ENCODE results near the gene BMP2K.

BMP2K gene

DNA sequence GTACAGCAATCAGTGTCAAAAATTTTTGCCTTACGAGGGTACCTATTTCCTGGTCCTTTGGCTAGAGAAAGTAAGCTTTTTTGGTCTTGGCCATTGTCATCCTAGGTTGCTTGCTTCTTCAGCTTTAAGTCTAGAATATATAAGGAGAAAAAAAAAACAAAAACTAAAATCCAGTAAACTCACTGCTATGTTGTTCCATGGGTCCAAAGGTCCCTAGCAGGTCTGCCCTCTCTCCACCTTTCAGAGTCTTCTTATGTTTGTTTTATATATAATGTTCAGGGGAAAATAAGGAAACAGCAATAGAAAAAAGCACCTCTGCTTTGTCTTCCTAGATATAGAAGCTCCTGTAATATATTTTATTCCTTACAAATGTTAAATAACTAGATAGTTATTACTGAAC is 18.1 kb upstream of the BMP2K start:
- in situ Hi-C loops (cut with HindIII; ENCODE audit: low pct_ligation_motif_present, low sequenced_read_pairs), result no loop called here
- Histone ChIP-seq H3K27me3 (replicated peaks) (no peaks in the 10 kb centered on the region), H3K4me3 (ENCODE audit: low read depth, low read length) (no peak overlapping the region), H3K36me3 (replicated peaks) (no peaks in the 10 kb centered on the region), H3K27ac (no peak overlapping the region)
- TF ChIP-seq, protein P1, sequence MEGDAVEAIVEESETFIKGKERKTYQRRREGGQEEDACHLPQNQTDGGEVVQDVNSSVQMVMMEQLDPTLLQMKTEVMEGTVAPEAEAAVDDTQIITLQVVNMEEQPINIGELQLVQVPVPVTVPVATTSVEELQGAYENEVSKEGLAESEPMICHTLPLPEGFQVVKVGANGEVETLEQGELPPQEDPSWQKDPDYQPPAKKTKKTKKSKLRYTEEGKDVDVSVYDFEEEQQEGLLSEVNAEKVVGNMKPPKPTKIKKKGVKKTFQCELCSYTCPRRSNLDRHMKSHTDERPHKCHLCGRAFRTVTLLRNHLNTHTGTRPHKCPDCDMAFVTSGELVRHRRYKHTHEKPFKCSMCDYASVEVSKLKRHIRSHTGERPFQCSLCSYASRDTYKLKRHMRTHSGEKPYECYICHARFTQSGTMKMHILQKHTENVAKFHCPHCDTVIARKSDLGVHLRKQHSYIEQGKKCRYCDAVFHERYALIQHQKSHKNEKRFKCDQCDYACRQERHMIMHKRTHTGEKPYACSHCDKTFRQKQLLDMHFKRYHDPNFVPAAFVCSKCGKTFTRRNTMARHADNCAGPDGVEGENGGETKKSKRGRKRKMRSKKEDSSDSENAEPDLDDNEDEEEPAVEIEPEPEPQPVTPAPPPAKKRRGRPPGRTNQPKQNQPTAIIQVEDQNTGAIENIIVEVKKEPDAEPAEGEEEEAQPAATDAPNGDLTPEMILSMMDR (IDR thresholded peaks at IDR 0.05; ENCODE audit: low read depth, low read length, missing control alignments), result no peak
- no peak for DNase-seq

DNA sequence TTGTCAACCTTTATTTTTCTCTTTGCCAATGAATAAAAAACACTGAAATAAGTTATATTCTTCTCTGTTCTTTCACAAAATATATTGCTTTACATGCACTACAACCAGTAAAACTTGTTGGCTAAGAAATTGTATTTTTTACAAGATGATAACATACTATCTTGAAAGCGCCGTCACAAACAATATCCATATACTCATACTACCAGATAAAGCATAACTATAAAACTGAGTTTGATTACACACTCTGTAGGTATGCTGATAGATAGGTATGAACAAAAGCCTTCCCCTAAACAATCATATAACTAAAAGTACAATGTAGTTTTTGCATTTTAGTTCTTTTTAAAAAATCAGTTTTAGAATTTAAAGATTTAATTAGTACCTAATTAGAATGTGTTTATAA is 13.6 kb upstream of the BMP2K start:
- TF ChIP-seq, protein P1 (IDR thresholded peaks at IDR 0.05; ENCODE audit: low read depth, low read length, missing control alignments), result no peak
- Histone ChIP-seq H3K27me3 (replicated peaks) (no peaks in the 10 kb centered on the region), H3K36me3 (replicated peaks) (no peaks in the 10 kb centered on the region), H3K27ac (no peak overlapping the region), H3K4me3 (ENCODE audit: low read depth, low read length) (no peak overlapping the region)
- in situ Hi-C loops (cut with HindIII; ENCODE audit: low pct_ligation_motif_present, low sequenced_read_pairs), result no loop called here
- DNase-seq, result no peak

DNA sequence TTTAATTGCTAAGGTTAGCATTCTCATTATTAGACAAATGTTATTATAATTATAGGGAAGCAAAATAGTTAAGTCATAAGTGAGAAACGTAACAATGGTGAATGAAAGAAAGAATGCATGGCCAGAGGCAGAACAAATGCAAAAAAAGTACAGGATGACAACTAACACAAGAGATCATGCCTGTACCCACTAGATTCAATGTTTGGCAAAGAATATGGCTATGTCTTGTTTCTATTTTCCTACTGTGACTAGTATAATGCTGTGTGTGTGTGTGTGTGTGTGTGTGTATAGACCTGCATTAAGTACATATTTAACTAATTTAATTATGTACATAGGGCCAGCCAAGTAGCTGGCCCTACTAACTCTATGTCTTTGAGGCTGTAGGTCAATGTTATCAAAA is 12.9 kb upstream of the BMP2K start:
- Histone ChIP-seq H3K27me3 (replicated peaks) (no peaks in the 10 kb centered on the region), H3K4me3 (ENCODE audit: low read depth, low read length) (no peak overlapping the region), H3K36me3 (replicated peaks) (no peaks in the 10 kb centered on the region), H3K27ac (no peak overlapping the region)
- in situ Hi-C loops (cut with HindIII; ENCODE audit: low pct_ligation_motif_present, low sequenced_read_pairs), result no loop called here
- TF ChIP-seq, protein P1 (IDR thresholded peaks at IDR 0.05; ENCODE audit: low read depth, low read length, missing control alignments), result no peak
- DNase-seq, result no peak

DNA sequence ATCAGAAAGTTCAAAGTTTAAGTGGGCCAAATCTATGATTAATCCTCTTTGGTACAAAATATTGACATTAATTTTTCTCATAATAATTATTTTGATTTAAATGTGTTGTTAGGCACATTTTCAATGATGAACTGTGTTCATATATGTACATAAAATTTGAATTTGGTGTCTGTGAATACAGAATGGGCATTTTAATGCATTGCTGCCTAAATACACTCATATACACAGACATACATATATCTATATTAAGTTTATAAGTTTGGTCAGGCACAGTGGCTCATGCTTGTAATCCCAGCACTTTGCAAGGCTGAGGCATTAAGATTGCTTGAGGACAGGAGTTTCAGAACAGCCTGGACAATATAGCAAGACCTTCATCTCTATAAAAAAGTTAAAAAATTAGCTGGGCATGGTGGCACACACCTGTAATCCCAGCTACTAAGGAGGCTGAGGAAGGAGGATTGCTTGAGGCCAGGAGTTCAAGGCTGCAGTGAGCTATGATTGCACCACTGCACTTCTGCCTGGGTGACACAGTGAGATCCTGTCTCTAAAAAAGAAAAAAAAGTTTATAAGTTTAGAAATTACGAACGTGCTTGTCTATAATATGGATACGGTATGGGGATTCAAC is 12.3 kb upstream of the BMP2K start:
- in situ Hi-C loops (cut with HindIII; ENCODE audit: low pct_ligation_motif_present, low sequenced_read_pairs), result no loop called here
- Histone ChIP-seq H3K27ac (no peak overlapping the region), H3K27me3 (replicated peaks) (no peaks in the 10 kb centered on the region), H3K36me3 (replicated peaks) (no peaks in the 10 kb centered on the region), H3K4me3 (ENCODE audit: low read depth, low read length) (no peak overlapping the region)
- no peak for DNase-seq
- TF ChIP-seq, protein P1 (IDR thresholded peaks at IDR 0.05; ENCODE audit: low read depth, low read length, missing control alignments), result no peak

DNA sequence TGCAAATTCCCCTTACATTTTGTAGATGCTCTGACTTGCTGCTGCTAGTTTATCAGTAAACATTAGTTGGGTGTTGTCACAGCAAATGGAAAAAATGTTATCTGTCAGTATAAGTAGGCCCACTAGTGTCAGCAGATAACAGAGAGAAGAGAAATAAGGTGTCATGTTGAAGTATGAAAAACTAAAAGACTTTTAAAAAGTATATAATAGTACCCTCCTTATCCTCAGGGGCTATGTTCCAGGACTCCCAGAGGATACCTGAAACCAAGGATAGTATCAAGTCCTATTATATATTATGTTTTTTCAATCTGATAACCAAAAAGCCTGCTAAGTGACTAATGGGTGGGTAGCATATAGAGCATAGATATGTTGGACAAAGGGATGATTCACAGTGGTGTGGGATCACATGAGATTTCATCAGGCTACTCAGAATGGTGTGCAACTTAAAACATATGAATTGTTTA is 11.6 kb upstream of the BMP2K start:
- no peaks in the 10 kb centered on the region for H3K27me3 ChIP-seq (replicated peaks)
- H3K36me3 ChIP-seq (replicated peaks), result no peaks in the 10 kb centered on the region
- in situ Hi-C loops (cut with HindIII; ENCODE audit: low pct_ligation_motif_present, low sequenced_read_pairs), result no loop called here
- no peak overlapping the region for H3K4me3 ChIP-seq (ENCODE audit: low read depth, low read length)
- DNase-seq, result peak; percentile 81
- TF ChIP-seq, protein P1 (IDR thresholded peaks at IDR 0.05; ENCODE audit: low read depth, low read length, missing control alignments), result no peak
- H3K27ac ChIP-seq, result peak overlapping the region; percentile 35

DNA sequence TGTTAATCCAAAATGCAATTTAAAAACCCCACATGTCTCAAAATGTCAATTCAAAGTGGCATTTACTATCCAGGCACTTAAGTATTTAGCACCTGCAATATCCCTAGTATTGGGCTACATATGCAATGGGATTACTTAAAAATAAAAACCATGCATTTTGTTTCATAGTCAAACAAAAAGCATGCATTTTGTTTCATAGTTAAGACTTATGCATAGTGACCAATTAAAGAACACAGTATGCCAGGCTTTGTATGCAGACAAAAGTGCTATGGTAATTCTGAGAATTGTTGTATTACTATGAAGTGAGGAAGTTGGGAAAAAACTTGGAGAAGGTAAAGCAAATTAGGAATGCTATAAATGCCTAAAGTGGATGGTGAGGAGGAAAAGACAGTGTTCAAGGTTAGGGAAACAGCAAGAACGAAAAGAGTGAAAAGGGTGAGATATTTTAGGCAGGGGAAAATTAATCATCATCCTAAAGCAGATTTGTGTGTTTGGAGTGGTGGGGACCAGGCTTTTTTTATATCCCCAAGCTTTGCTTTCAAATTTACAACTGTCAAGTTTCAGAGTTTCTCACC is 10.6 kb upstream of the BMP2K start:
- no peaks in the 10 kb centered on the region for H3K27me3 ChIP-seq (replicated peaks)
- no peak for DNase-seq
- TF ChIP-seq, protein P1 (IDR thresholded peaks at IDR 0.05; ENCODE audit: low read depth, low read length, missing control alignments), result no peak
- no peaks in the 10 kb centered on the region for H3K36me3 ChIP-seq (replicated peaks)
- no peak overlapping the region for H3K4me3 ChIP-seq (ENCODE audit: low read depth, low read length)
- in situ Hi-C loops (cut with HindIII; ENCODE audit: low pct_ligation_motif_present, low sequenced_read_pairs), result no loop called here
- no peak overlapping the region for H3K27ac ChIP-seq

Data from brain microvascular endothelial cell (primary cell).